Lower leg skin (tissue), 4 donors: ENCODE data around the gene PARM1. TPM values are rescaled to one million over a fixed set of nuclear protein-coding genes. Genes with fewer than 3 reads are reported as not detected.
"Not testable (repeated sequence)": the region's sequence is repeated elsewhere in the genome, so short reads cannot be mapped to it uniquely, and the experiment has no call there.

ENCODE experiments used
- DNase-seq, 2 donors: peaks; one replicate each; pipeline ENCODE4 v3.0.0-alpha.2; 2019; ENCODE audit warnings: low spot score in 2 of 2
- H3K4me3 ChIP-seq: fragments of 200-600 bp; sonication (generic); 2 replicates; pipeline ENCODE4 v1.5.1; 2017; ENCODE audit warnings: mild to moderate bottlenecking, low read depth; ENCODE audit not compliant: poor library complexity, severe bottlenecking
- CTCF ChIP-seq, 3 donors: fragments of 450-650 bp; IDR thresholded peaks; one replicate each; pipeline ENCODE4 v1.5.1; 2016; ENCODE audit warnings: antibody characterized with exemption in 3 of 3, mild to moderate bottlenecking in 3 of 3, moderate library complexity in 2 of 3
- POLR2A ChIP-seq, 2 donors: fragments of 450-650 bp; IDR thresholded peaks; one replicate each; pipeline ENCODE4 v1.6.1; 2016 to 2017; ENCODE audit warnings: antibody characterized with exemption in 2 of 2, mild to moderate bottlenecking in 1 of 2, moderate library complexity in 1 of 2
- WGBS, 2 donors: methylation state at CpG; one replicate each; pipeline ENCODE4 v1.1.5; 2018; 5-methylcytosine and 5-hydroxymethylcytosine counted together
- intact Hi-C: fragments of 100-400 bp; cut with DNase I; formaldehyde crosslinking; loops from one replicate; pipeline ENCODE4 v1.15.0; 2023; ENCODE audit warnings: low total_unique reads
- total RNA-seq, 4 donors: library from RNA; depleted of rRNA; stranded (reverse); fragments of >200 nt; gene quantifications; one replicate each; pipeline ENCODE4 v1.1.0, GENCODE V29; 2016

PARM1 gene
- total RNA-seq, 4 donors from 2014 or later: 7.1 to 28.0 (median 10.9) TPM

DNA sequence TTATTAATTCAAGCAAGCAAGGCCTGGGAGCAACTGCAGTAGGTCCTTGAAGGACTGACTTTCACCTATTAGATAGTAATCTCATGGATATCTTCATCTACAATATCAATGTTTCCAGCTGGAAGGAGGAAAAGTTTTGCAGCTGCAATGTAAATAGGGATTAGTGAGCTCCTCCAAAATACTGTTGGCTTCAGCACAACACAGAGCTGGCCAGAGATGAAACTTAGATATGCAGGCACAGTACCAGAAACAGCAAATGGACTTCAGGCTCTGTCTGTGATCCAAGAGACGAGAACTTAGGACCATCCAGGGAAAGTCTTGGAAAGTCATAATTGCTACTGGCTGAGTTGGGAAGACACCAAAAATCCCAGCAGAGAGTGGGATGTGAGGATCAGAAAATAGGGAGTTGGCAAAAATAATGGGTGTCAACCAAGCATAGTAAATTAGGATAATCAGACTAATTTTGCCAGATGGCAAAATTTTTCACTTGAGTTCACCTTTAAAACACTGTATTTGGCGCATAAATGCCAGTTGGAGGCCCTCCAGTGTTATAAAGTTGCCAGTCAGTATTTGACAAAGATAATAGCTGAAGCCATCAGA is 57.5 kb downstream of the PARM1 start:
- no peak overlapping the region for H3K4me3 ChIP-seq
- TF ChIP-seq CTCF (IDR thresholded peaks at IDR 0.05): no peak
- TF ChIP-seq POLR2A (IDR thresholded peaks at IDR 0.05): no peak
- no peak for DNase-seq
- intact Hi-C loops: no loop called here
- 43 to 58% methylated on average over 2 of the region's 2 CpGs for WGBS, 2 donors

- DNase-seq, intact Hi-C loops, H3K4me3 ChIP-seq: not testable (repeated sequence)
- WGBS, 2 donors: 59 to 79% methylated on average over 2 of the region's 2 CpGs
Measured at GRCh38 chr4:74994436-74994835, 61.5 kb downstream of the PARM1 start.

- TF ChIP-seq POLR2A (IDR thresholded peaks at IDR 0.05): no peak
- TF ChIP-seq CTCF (IDR thresholded peaks at IDR 0.05): no peak
- WGBS, 2 donors: 22 to 28% methylated on average over 1 of the region's 1 CpG
- intact Hi-C loops: no loop called here
- no peak overlapping the region for H3K4me3 ChIP-seq
- no peak for DNase-seq
Measured at GRCh38 chr4:74996996-74997395, 64.1 kb downstream of the PARM1 start.

DNA sequence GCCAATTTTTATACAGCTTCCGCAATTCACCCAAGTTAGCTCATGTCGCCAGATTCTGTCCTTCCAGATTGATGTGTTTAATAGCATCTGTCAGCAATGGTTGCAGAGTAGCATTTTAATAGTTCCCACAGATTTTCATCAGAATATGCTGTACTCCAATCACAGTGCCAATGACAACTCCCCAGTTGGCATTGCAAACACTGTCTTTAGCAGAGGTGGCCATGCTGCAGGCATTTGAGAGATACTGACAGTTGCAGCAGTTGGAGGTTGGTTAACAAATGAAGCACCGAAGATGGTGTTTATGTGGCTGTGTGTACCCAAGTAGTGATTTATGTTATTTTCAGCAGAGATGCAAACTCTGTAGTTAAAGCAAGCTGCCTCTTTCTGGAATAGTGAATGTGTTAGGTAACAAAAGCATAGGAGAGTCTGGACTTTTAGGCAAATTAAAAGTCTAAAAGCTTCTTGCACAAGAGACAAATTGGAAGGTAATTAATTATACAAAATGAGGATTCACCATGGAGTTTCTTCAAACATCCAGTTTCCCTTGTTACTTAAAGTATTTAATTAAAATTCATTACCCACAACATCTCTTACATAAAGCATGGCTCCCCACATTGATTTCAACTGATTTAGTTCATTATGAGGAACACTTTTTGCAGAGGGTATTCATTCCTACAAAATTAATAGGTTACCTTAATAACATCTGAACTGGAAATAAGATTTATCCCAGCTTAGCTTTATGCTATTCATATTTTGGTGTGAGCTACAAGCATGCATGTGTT is 65.2 kb downstream of the PARM1 start:
- intact Hi-C loops: no loop called here
- DNase-seq: no peak
- TF ChIP-seq POLR2A (IDR thresholded peaks at IDR 0.05): no peak
- no peak for TF ChIP-seq CTCF (IDR thresholded peaks at IDR 0.05)
- 73 to 77% methylated on average over 3 of the region's 3 CpGs for WGBS, 2 donors
- H3K4me3 ChIP-seq: no peak overlapping the region

GRCh38 chr4:74999714-75000309 is 66.9 kb downstream of the PARM1 start:
- 83 to 84% methylated on average over 6 of the region's 6 CpGs for whole genome bisulfite sequencing, 2 donors
- intact Hi-C loops: no loop called here
- no peak overlapping the region for H3K4me3 ChIP-seq
- TF ChIP-seq POLR2A (IDR thresholded peaks at IDR 0.05) (no peak), CTCF (IDR thresholded peaks at IDR 0.05) (no peak)
- no peak for DNase-seq

GRCh38 chr4:75001871-75002270 is 69.0 kb downstream of the PARM1 start:
- TF ChIP-seq CTCF (IDR thresholded peaks at IDR 0.05): no peak
- no peak for DNase-seq
- 81 to 93% methylated on average over 2 of the region's 2 CpGs for WGBS, 2 donors
- H3K4me3 ChIP-seq: no peak overlapping the region
- intact Hi-C loops: no loop called here
